GM12878 (cell line): Measurements from ENCODE around the gene TGM2. TPM values are rescaled to one million over a fixed set of nuclear protein-coding genes. Genes with fewer than 3 reads are reported as not detected.

Experiments
- ATAC-seq: fragments of 200-7000 bp; cut with Tn5 transposase; 3 replicates; pipeline ENCODE4 v1.9.1; 2020; ENCODE audit warnings: mild to moderate bottlenecking, moderate library complexity
- BruUV-seq: library from RNA; stranded (reverse); fragments of 400-500 nt; replicated peaks from 2 replicates; lab custom pipeline; 2021; lab: Mats Ljungman, UMichigan
- CTCF ChIA-PET: fragments of 300-600 bp; sonication (Branson Sonifier 250); formaldehyde crosslinking; extraction: SDS; loops from one replicate; lab custom pipeline; 2021; ENCODE audit warnings: inconsistent platforms; lab: Yijun Ruan, JAX
- POLR2A ChIA-PET: fragments of 350-600 bp; formaldehyde crosslinking; extraction: SDS; loops from one replicate; lab custom pipeline; 2021; ENCODE audit warnings: inconsistent platforms; lab: Charles Lee
- RAD21 ChIA-PET: fragments of 300-600 bp; sonication (Branson Sonifier 250); formaldehyde crosslinking; loops from one replicate; lab custom pipeline; 2023; ENCODE audit warnings: antibody characterized with exemption; ENCODE audit not compliant: unreplicated experiment; lab: Charles Lee
- SMC1A ChIA-PET: fragments of 300-600 bp; sonication (Branson Sonifier 250); formaldehyde crosslinking; loops from one replicate; lab custom pipeline; 2023; ENCODE audit not compliant: unreplicated experiment, uncharacterized antibody; lab: Charles Lee
- DNase-seq: peaks from one replicate; pipeline ENCODE4 v3.0.0-alpha.2; 2011; ENCODE audit warnings: low read depth, low spot score
- FAIRE-seq: peaks from 3 replicates; lab custom pipeline; 2011; peaks lifted over from hg19 to GRCh38; lab: Jason Lieb, UNC
- H2AFZ ChIP-seq: 2 replicates; pipeline ENCODE4 v1.6.0; 2011; ENCODE audit warnings: low read depth, low read length, control low read depth; ENCODE audit not compliant: control insufficient read depth
- H3K27ac ChIP-seq: 2 replicates; pipeline ENCODE4 v1.5.1; 2011; ENCODE audit warnings: control low read depth; ENCODE audit not compliant: control insufficient read depth, insufficient read depth
- H3K27me3 ChIP-seq, 2 experiments: replicated peaks in 1 of 2; 2 replicates each; pipeline versions ENCODE4 v1.6.0 to v1.6.1; 2011; ENCODE audit warnings: low read length in 1 of 2; ENCODE audit not compliant: control insufficient read depth in 2 of 2, insufficient read depth in 2 of 2
- H3K36me3 ChIP-seq, 2 experiments: 2 replicates each; pipeline ENCODE4 v1.5.1; 2011; ENCODE audit warnings: low read length in 1 of 2; ENCODE audit not compliant: control insufficient read depth in 2 of 2, insufficient read depth in 2 of 2
- H3K4me1 ChIP-seq: 2 replicates; pipeline ENCODE4 v1.6.1; 2011; ENCODE audit warnings: mild to moderate bottlenecking, low read length, moderate library complexity, mixed read lengths; ENCODE audit not compliant: control insufficient read depth, insufficient read depth
- H3K4me2 ChIP-seq: 2 replicates; pipeline ENCODE4 v1.6.0; 2011; ENCODE audit warnings: control low read depth; ENCODE audit not compliant: control insufficient read depth, insufficient read depth
- H3K4me3 ChIP-seq: fragments of 200-600 bp; sonication (generic); 2 replicates; pipeline ENCODE4 v1.5.1; 2016
- H3K79me2 ChIP-seq: 2 replicates; pipeline ENCODE4 v1.6.0; 2011; ENCODE audit warnings: low read length; ENCODE audit not compliant: control insufficient read depth, insufficient read depth
- H3K9ac ChIP-seq: 2 replicates; pipeline ENCODE4 v1.8.0; 2011; ENCODE audit warnings: low read length, control low read depth, mixed read lengths; ENCODE audit not compliant: control insufficient read depth, insufficient read depth
- H3K9me3 ChIP-seq: replicated peaks from 3 replicates; pipeline ENCODE4 v1.5.1; 2011; ENCODE audit warnings: mild to moderate bottlenecking, low read length; ENCODE audit not compliant: control insufficient read depth, insufficient read depth
- H4K20me1 ChIP-seq: 2 replicates; pipeline ENCODE4 v1.6.0; 2011; ENCODE audit not compliant: control insufficient read depth, insufficient read depth
- ASH2L ChIP-seq: fragments of 300-600, 200-600 bp; sonication (generic); IDR thresholded peaks from 2 replicates; pipeline ENCODE4 v1.6.1; 2017; ENCODE audit warnings: low read depth, mild to moderate bottlenecking, borderline replicate concordance
- BACH1 ChIP-seq: fragments of 450-650 bp; IDR thresholded peaks from 2 replicates; pipeline ENCODE4 v1.6.1; 2017; ENCODE audit warnings: mild to moderate bottlenecking, borderline replicate concordance
- CREM ChIP-seq: IDR thresholded peaks from 2 replicates; pipeline ENCODE4 v1.6.1; 2014; ENCODE audit warnings: antibody characterized with exemption, low read depth
- HDAC2 ChIP-seq: fragments of 200-600 bp; sonication (generic); IDR thresholded peaks from 2 replicates; pipeline ENCODE4 v1.6.1; 2017
- PAX5 ChIP-seq: IDR thresholded peaks from 2 replicates; pipeline ENCODE4 v1.6.1; 2011; ENCODE audit warnings: low read depth, low read length, borderline replicate concordance
- POU2F2 ChIP-seq: IDR thresholded peaks from 3 replicates; pipeline ENCODE4 v1.6.1; 2011; ENCODE audit warnings: low read depth, mild to moderate bottlenecking, low read length, borderline replicate concordance
- RCOR1 ChIP-seq: conservative IDR thresholded peaks from 2 replicates; pipeline ENCODE4 v1.6.1; 2012; ENCODE audit warnings: low read depth, low read length, improper control_type of control experiment
- SIN3A ChIP-seq: IDR thresholded peaks from 2 replicates; pipeline ENCODE4 v1.6.1; 2012; ENCODE audit warnings: low read depth, low read length, improper control_type of control experiment
- SMARCA5 ChIP-seq: fragments of 450-650 bp; IDR thresholded peaks from 2 replicates; pipeline ENCODE4 v1.6.1; 2017; ENCODE audit warnings: mild to moderate bottlenecking
- SPI1 ChIP-seq: IDR thresholded peaks from 2 replicates; pipeline ENCODE4 v1.6.1; 2011; ENCODE audit warnings: low read depth, mild to moderate bottlenecking, low read length, moderate library complexity, borderline replicate concordance; ENCODE audit not compliant: insufficient read depth
- STAT3 ChIP-seq: IDR thresholded peaks from 2 replicates; pipeline ENCODE4 v1.6.1; 2011; ENCODE audit warnings: low read depth, low read length, improper control_type of control experiment
- WGBS: methylation state at CpG from one replicate; pipeline ENCODE4 v1.1.6; 2016; ENCODE audit warnings: low lambda C conversion rate; ENCODE audit not compliant: insufficient replicate concordance, insufficient coverage; ENCODE audit errors: missing lambda C conversion rate; 5-methylcytosine and 5-hydroxymethylcytosine counted together
- in situ Hi-C: fragments of 300-500 bp; cut with MboI; formaldehyde crosslinking; loops from 9 replicates; pipeline ENCODE4 v1.14.3; 2018; ENCODE audit warnings: mixed read lengths
- intact Hi-C: fragments of 100-400 bp; cut with micrococcal nuclease; formaldehyde crosslinking; loops from one replicate; pipeline ENCODE4 v1.14.2; 2022; ENCODE audit not compliant: unreplicated experiment
- polyA plus RNA-seq, 11 experiments: library from polyadenylated mRNA; depleted of rRNA in 4 of 11; unstranded in 6 of 11; stranded (reverse) in 5 of 11; fragments of >200 nt; fragmentation: Nextera tagmentation in 4 of 11; fragmentation: Illumina TruSeq in 1 of 11; extraction: Ambion mirVana in 4 of 11; extraction: Trizol in 1 of 11; gene quantifications; 1 replicate in 1 of 11; 2 replicates in 10 of 11; pipeline versions ENCODE4 v1.2.1 to v1.2.3, GENCODE V29; 2011 to 2016; ENCODE audit warnings: inconsistent platforms in 2 of 11, missing spikeins in 2 of 11, low read depth in 1 of 11
- total RNA-seq, 4 experiments: library from RNA; depleted of rRNA in 3 of 4; stranded (reverse); fragments of >200 nt in 3 of 4; fragmentation: Illumina TruSeq in 1 of 4; extraction: Trizol in 1 of 4; gene quantifications; 2 replicates each; pipeline versions ENCODE4 v1.2.1 to v1.2.3, GENCODE V29; 2013 to 2021
- TF ChIP-seq, protein P1 (sequence below): fragments of 450-650 bp; formaldehyde crosslinking; IDR thresholded peaks from 2 replicates; pipeline ENCODE4 v1.4.0; 2020; ENCODE audit warnings: mild to moderate bottlenecking, moderate library complexity

The TGM2 gene
- total and polyA plus RNA-seq, 10 of the 15 experiments (the other 5 are each of a cell fraction or from before 2014, with no cell fraction given), result 0.11 to 1.9 (median 0.51) TPM

- CTCF ChIA-PET, result interaction anchor here (1.9 kb wide), 1 partner anchor 61 kb away, joined by 4 read pairs; no protein-coding TSS in a partner anchor
- WGBS, result 52% methylated on average over 9 of the region's 9 CpGs
Measured at GRCh38 chr20:38134427-38135270, 30.4 kb downstream of the TGM2 start.

GRCh38 chr20:38133680-38134426, 31.2 kb downstream of the TGM2 start:
- ChIA-PET POLR2A (no interaction called here), CTCF (interaction anchor here (1.9 kb wide), 1 partner anchor 60 kb away, joined by 4 read pairs; no protein-coding TSS in a partner anchor), RAD21 (no interaction called here), SMC1A (no interaction called here)
- Histone ChIP-seq H3K9me3 (no peaks in the 10 kb centered on the region), H3K4me1 (no peaks in the 10 kb centered on the region), H3K36me3 (no peaks in the 10 kb centered on the region), H4K20me1 (no peaks in the 10 kb centered on the region), H3K27me3 (no peaks in the 10 kb centered on the region; a peak in 1 of 4 replicates), H3K9ac (no peak overlapping the region), H3K4me2 (no peak overlapping the region), H3K79me2 (no peaks in the 10 kb centered on the region), H3K4me3 (no peak overlapping the region), H3K27ac (no peak overlapping the region), H2AFZ (no peak overlapping the region)
- WGBS, result 49% methylated on average over 10 of the region's 10 CpGs
- in situ Hi-C loops, result no loop called here
- no peak for DNase-seq
- BruUV-seq, result no TSS peak
- intact Hi-C loops, result no loop called here
- TF ChIP-seq CREM (no peak), ASH2L (no peak), SIN3A (no peak), BACH1 (no peak), SMARCA5 (no peak), PAX5 (no peak), RCOR1 (no peak), POU2F2 (no peak), STAT3 (no peak), HDAC2 (no peak)
- TF ChIP-seq, protein P1, sequence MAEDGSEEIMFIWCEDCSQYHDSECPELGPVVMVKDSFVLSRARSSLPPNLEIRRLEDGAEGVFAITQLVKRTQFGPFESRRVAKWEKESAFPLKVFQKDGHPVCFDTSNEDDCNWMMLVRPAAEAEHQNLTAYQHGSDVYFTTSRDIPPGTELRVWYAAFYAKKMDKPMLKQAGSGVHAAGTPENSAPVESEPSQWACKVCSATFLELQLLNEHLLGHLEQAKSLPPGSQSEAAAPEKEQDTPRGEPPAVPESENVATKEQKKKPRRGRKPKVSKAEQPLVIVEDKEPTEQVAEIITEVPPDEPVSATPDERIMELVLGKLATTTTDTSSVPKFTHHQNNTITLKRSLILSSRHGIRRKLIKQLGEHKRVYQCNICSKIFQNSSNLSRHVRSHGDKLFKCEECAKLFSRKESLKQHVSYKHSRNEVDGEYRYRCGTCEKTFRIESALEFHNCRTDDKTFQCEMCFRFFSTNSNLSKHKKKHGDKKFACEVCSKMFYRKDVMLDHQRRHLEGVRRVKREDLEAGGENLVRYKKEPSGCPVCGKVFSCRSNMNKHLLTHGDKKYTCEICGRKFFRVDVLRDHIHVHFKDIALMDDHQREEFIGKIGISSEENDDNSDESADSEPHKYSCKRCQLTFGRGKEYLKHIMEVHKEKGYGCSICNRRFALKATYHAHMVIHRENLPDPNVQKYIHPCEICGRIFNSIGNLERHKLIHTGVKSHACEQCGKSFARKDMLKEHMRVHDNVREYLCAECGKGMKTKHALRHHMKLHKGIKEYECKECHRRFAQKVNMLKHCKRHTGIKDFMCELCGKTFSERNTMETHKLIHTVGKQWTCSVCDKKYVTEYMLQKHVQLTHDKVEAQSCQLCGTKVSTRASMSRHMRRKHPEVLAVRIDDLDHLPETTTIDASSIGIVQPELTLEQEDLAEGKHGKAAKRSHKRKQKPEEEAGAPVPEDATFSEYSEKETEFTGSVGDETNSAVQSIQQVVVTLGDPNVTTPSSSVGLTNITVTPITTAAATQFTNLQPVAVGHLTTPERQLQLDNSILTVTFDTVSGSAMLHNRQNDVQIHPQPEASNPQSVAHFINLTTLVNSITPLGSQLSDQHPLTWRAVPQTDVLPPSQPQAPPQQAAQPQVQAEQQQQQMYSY (CRISPR knock-in tag), result no peak
- FAIRE-seq, result no peak
- no peak for ATAC-seq

More at GRCh38 chr20:38134427-38135270, 30.4 kb downstream of the TGM2 start:
- FAIRE-seq, result no peak
- Histone ChIP-seq H3K4me3 (no peak overlapping the region), H3K4me2 (no peak overlapping the region)
- ChIA-PET SMC1A (no interaction called here), RAD21 (no interaction called here)
- no TSS peak for BruUV-seq
- no peak for TF ChIP-seq STAT3
- TF ChIP-seq SPI1, result peak; percentile 10; the same call in 1 of the 2 replicates
- TF ChIP-seq, all 136 proteins: peak for 1
- Histone ChIP-seq H3K27me3 (no peaks in the 10 kb centered on the region; a peak in 1 of 4 replicates), H4K20me1 (no peaks in the 10 kb centered on the region), H3K4me1 (no peaks in the 10 kb centered on the region), H3K9ac (no peak overlapping the region), H2AFZ (no peak overlapping the region), H3K9me3 (no peaks in the 10 kb centered on the region), H3K79me2 (no peaks in the 10 kb centered on the region), H3K36me3 (no peaks in the 10 kb centered on the region), H3K27ac (no peak overlapping the region)
- intact Hi-C loops, result no loop called here
- DNase-seq, result no peak
- in situ Hi-C loops, result no loop called here
- ATAC-seq, result peak; percentile 37
- POLR2A ChIA-PET, result no interaction called here
